Keratinocyte (primary cell): ENCODE measurements around the gene GPR158. TPM values are rescaled to one million over a fixed set of nuclear protein-coding genes. Genes with fewer than 3 reads are reported as not detected.

ENCODE experiments used
- DNase-seq: peaks from one replicate; pipeline ENCODE4 v3.0.0-alpha.2; 2011; ENCODE audit warnings: low read depth, missing footprints, low spot score
- FAIRE-seq: peaks from 2 replicates; lab custom pipeline; 2011; peaks lifted over from hg19 to GRCh38; lab: Jason Lieb, UNC
- H2AFZ ChIP-seq: 2 replicates; pipeline ENCODE4 v1.6.0; 2012; ENCODE audit warnings: low read length, control low read depth, inconsistent platforms; ENCODE audit not compliant: control insufficient read depth
- H3K27ac ChIP-seq: 2 replicates; pipeline ENCODE4 v1.5.1; 2011; ENCODE audit warnings: low read length; ENCODE audit not compliant: control insufficient read depth, insufficient read depth
- H3K27me3 ChIP-seq: 3 replicates; pipeline ENCODE4 v1.6.0; 2011; ENCODE audit warnings: low read length; ENCODE audit not compliant: control insufficient read depth, insufficient read depth; ENCODE audit errors: extremely low read depth
- H3K36me3 ChIP-seq, 2 experiments: 2 replicates in 1 of 2; 3 replicates in 1 of 2; pipeline ENCODE4 v1.5.1; 2011; ENCODE audit warnings: low read length in 2 of 2, mild to moderate bottlenecking in 1 of 2; ENCODE audit not compliant: control insufficient read depth in 2 of 2, insufficient read depth in 2 of 2; ENCODE audit errors: extremely low read depth in 1 of 2
- H3K4me1 ChIP-seq: 3 replicates; pipeline ENCODE4 v1.5.1; 2011; ENCODE audit warnings: low read length; ENCODE audit not compliant: control insufficient read depth, insufficient read depth; ENCODE audit errors: extremely low read depth
- H3K4me2 ChIP-seq: 3 replicates; pipeline ENCODE4 v1.6.0; 2011; ENCODE audit warnings: low read depth, low read length; ENCODE audit not compliant: control insufficient read depth, insufficient read depth; ENCODE audit errors: extremely low read depth
- H3K4me3 ChIP-seq, 3 experiments: fragments of 200-600 bp in 1 of 3; sonication (generic) in 1 of 3; 2 replicates in 2 of 3; 3 replicates in 1 of 3; pipeline ENCODE4 v1.5.1; 2011 to 2016; ENCODE audit warnings: low read length in 3 of 3, mild to moderate bottlenecking in 3 of 3, control low read depth in 2 of 3, inconsistent platforms in 1 of 3, low read depth in 1 of 3, mixed read lengths in 1 of 3, mixed run types in 1 of 3, moderate library complexity in 1 of 3; ENCODE audit not compliant: control insufficient read depth in 2 of 3, insufficient read depth in 2 of 3; ENCODE audit errors: extremely low read depth in 1 of 3
- H3K79me2 ChIP-seq: 2 replicates; pipeline ENCODE4 v1.6.0; 2012; ENCODE audit warnings: low read length; ENCODE audit not compliant: control insufficient read depth, insufficient read depth
- H3K9ac ChIP-seq: 3 replicates; pipeline ENCODE4 v1.6.0; 2011; ENCODE audit warnings: low read length; ENCODE audit not compliant: control insufficient read depth, insufficient read depth; ENCODE audit errors: extremely low read depth
- H3K9me1 ChIP-seq: 3 replicates; pipeline ENCODE4 v1.6.0; 2011; ENCODE audit warnings: low read length; ENCODE audit not compliant: control insufficient read depth, insufficient read depth; ENCODE audit errors: extremely low read depth
- H3K9me3 ChIP-seq: 2 replicates; pipeline ENCODE4 v1.5.1; 2012; ENCODE audit warnings: low read depth, low read length; ENCODE audit not compliant: control insufficient read depth
- H4K20me1 ChIP-seq: 3 replicates; pipeline ENCODE4 v1.6.0; 2011; ENCODE audit warnings: low read length; ENCODE audit not compliant: control insufficient read depth, insufficient read depth; ENCODE audit errors: extremely low read depth
- CTCF ChIP-seq, 3 experiments: IDR thresholded peaks in 1 of 3; conservative IDR thresholded peaks in 1 of 3; optimal IDR thresholded peaks in 1 of 3; 2 replicates in 2 of 3; 3 replicates in 1 of 3; pipeline versions ENCODE3 to v1.5.1; 2011; ENCODE audit warnings: low read length in 3 of 3, mild to moderate bottlenecking in 3 of 3, moderate library complexity in 2 of 3, control low read depth in 1 of 3, inconsistent platforms in 1 of 3; ENCODE audit not compliant: insufficient read depth in 2 of 3; ENCODE audit errors: extremely low read depth in 1 of 3
- EZH2 ChIP-seq: IDR thresholded peaks from one replicate; pipeline ENCODE4 v1.6.1; 2012; ENCODE audit warnings: inconsistent platforms, mild to moderate bottlenecking, low read length, moderate library complexity
- dilution Hi-C: fragments of 300-500 bp; cut with MboI; formaldehyde crosslinking; loops from one replicate; pipeline ENCODE4 v1.7.0; 2020; ENCODE audit warnings: low sequenced_read_pairs; ENCODE audit not compliant: extremely low pct_ligation_motif_present
- polyA plus RNA-seq, 5 experiments: library from polyadenylated mRNA; depleted of rRNA in 3 of 5; stranded (reverse) in 3 of 5; stranded (forward) in 1 of 5; unstranded in 1 of 5; fragments of >200 nt; gene quantifications; 1 replicate in 1 of 5; 2 replicates in 3 of 5; 3 replicates in 1 of 5; pipeline versions ENCODE4 v1.2.1 to v1.2.3, GENCODE V29; 2011 to 2012; ENCODE audit warnings: missing spikeins in 2 of 5, low read depth in 1 of 5, low replicate concordance in 1 of 5

GPR158 gene
- polyA plus RNA-seq, 1 donor (not counting 4 experiments of a cell fraction or from before 2014, with no cell fraction given) = not detected

- Histone ChIP-seq H3K9ac (no peak overlapping the region), H3K4me2 (no peak overlapping the region), H3K27ac (no peak overlapping the region), H3K27me3 (no peaks in the 10 kb centered on the region), H2AFZ (no peak overlapping the region), H3K9me3 (no peaks in the 10 kb centered on the region), H3K4me1 (no peaks in the 10 kb centered on the region), H3K9me1 (no peaks in the 10 kb centered on the region), H3K79me2 (no peaks in the 10 kb centered on the region), H4K20me1 (no peaks in the 10 kb centered on the region), H3K36me3 (no peaks in the 10 kb centered on the region), H3K4me3 (no peak overlapping the region)
- TF ChIP-seq EZH2 = no peak
- no peak for TF ChIP-seq CTCF (optimal IDR thresholded peaks at IDR 0.05 in 1 of 3, IDR thresholded peaks at IDR 0.05 in 1 of 3, conservative IDR thresholded peaks at IDR 0.05 in 1 of 3; ENCODE audit: extremely low read depth in 1 of 3, insufficient read depth in 2 of 3, low read length in 3 of 3)
- no peak for FAIRE-seq
- no peak for DNase-seq
- dilution Hi-C loops = no loop called here
These were observed 467.9 kb downstream of the GPR158 start for GRCh38 chr10:25642721-25643120.

GRCh38 chr10:25646371-25646770 is 471.6 kb downstream of the GPR158 start:
- H3K4me3 ChIP-seq = no peak overlapping the region
- no peak for FAIRE-seq
- H3K36me3 ChIP-seq = no peaks in the 10 kb centered on the region
- no peaks in the 10 kb centered on the region for H4K20me1 ChIP-seq
- no peak overlapping the region for H3K9ac ChIP-seq
- no peaks in the 10 kb centered on the region for H3K27me3 ChIP-seq
- H3K27ac ChIP-seq = no peak overlapping the region
- no peak overlapping the region for H2AFZ ChIP-seq
- no peak for DNase-seq
- dilution Hi-C loops = no loop called here
- H3K4me1 ChIP-seq = no peaks in the 10 kb centered on the region
- no peaks in the 10 kb centered on the region for H3K79me2 ChIP-seq
- no peak overlapping the region for H3K4me2 ChIP-seq
- no peaks in the 10 kb centered on the region for H3K9me1 ChIP-seq
- TF ChIP-seq CTCF (optimal IDR thresholded peaks at IDR 0.05 in 1 of 3, IDR thresholded peaks at IDR 0.05 in 1 of 3, conservative IDR thresholded peaks at IDR 0.05 in 1 of 3; ENCODE audit: extremely low read depth in 1 of 3, insufficient read depth in 2 of 3, low read length in 3 of 3) (no peak), EZH2 (no peak)
- H3K9me3 ChIP-seq = no peaks in the 10 kb centered on the region
